ENCODE data around the gene CDYL. TPM values are rescaled to one million over a fixed set of nuclear protein-coding genes. Genes with fewer than 3 reads are reported as not detected.

CDYL gene
- total RNA-seq, 5 donors from 2014 or later (not counting 1 experiment from before 2014, with no cell fraction given) = 24.7 to 36.8 (median 30.2) TPM

GRCh38 chr6:4950076-4950475 lies 173.9 kb downstream of the CDYL start:
- H3K4me3 Mint-ChIP-seq = no peak overlapping the region
- no peaks in the 10 kb centered on the region for H3K4me1 Mint-ChIP-seq
- ChIA-PET CTCF (no interaction called here), POLR2A (no interaction called here)
- Histone ChIP-seq H3K4me3 (ENCODE audit: control insufficient read depth in 1 of 2, extremely low read depth in 1 of 2, low read length in 1 of 2) (no peak overlapping the region), H3K36me3 (ENCODE audit: control insufficient read depth in 2 of 2, extremely low read depth in 1 of 2, insufficient read depth in 1 of 2, low read length in 1 of 2) (peaks cover 0 to 45% of the 10 kb centered on the region in 2 donors), H3K4me1 (ENCODE audit: control insufficient read depth in 1 of 2, extremely low read depth in 1 of 2, insufficient read depth in 2 of 2, low read length in 2 of 2) (no peaks in the 10 kb centered on the region), H3K9me3 (no peaks in the 10 kb centered on the region), H3K27me3 (replicated peaks in 1 of 2; ENCODE audit: control insufficient read depth in 2 of 2, extremely low read depth in 1 of 2, insufficient read depth in 2 of 2, low read length in 1 of 2) (no peaks in the 10 kb centered on the region), H3K27ac (ENCODE audit: low read length) (no peak overlapping the region)
- H3K9me3 Mint-ChIP-seq = no peaks in the 10 kb centered on the region
- H3K27ac Mint-ChIP-seq = no peak overlapping the region
- H3K27me3 Mint-ChIP-seq = no peaks in the 10 kb centered on the region
- peaks cover 58% of the 10 kb centered on the region for H3K36me3 Mint-ChIP-seq
- WGBS (ENCODE audit: insufficient coverage) = 99% methylated on average over 11 of the region's 11 CpGs
- DNase-seq (no peak), ATAC-seq (replicated peaks in 1 of 4) (no peak)

- H3K4me3 ChIP-seq (ENCODE audit: control insufficient read depth in 1 of 2, extremely low read depth in 1 of 2, low read length in 1 of 2) = no peak overlapping the region
- H3K27me3 Mint-ChIP-seq = no peaks in the 10 kb centered on the region
- no peaks in the 10 kb centered on the region for H3K9me3 Mint-ChIP-seq
- H3K27ac Mint-ChIP-seq = no peak overlapping the region
- no peak for ATAC-seq (replicated peaks in 1 of 4)
- peaks cover 56% of the 10 kb centered on the region for H3K36me3 Mint-ChIP-seq
- CTCF ChIA-PET = no interaction called here
- H3K27me3 ChIP-seq (replicated peaks in 1 of 2; ENCODE audit: control insufficient read depth in 2 of 2, extremely low read depth in 1 of 2, insufficient read depth in 2 of 2, low read length in 1 of 2) = no peaks in the 10 kb centered on the region
- POLR2A ChIA-PET = interaction anchor here in 1 of 2 donors (0.6 kb wide), 1 partner anchor 44 kb away, joined by 4 read pairs; no protein-coding TSS in a partner anchor
- peaks cover 0 to 36% of the 10 kb centered on the region in 2 donors for H3K36me3 ChIP-seq (ENCODE audit: control insufficient read depth in 2 of 2, extremely low read depth in 1 of 2, insufficient read depth in 1 of 2, low read length in 1 of 2)
- WGBS (ENCODE audit: insufficient coverage) = 96% methylated on average over 12 of the region's 14 CpGs
- no peaks in the 10 kb centered on the region for H3K4me1 Mint-ChIP-seq
- H3K9me3 ChIP-seq = no peaks in the 10 kb centered on the region
- DNase-seq = no peak
- H3K4me3 Mint-ChIP-seq = no peak overlapping the region
- H3K27ac ChIP-seq (ENCODE audit: low read length) = no peak overlapping the region
- H3K4me1 ChIP-seq (ENCODE audit: control insufficient read depth in 1 of 2, extremely low read depth in 1 of 2, insufficient read depth in 2 of 2, low read length in 2 of 2) = no peaks in the 10 kb centered on the region
These were observed 174.8 kb downstream of the CDYL start for GRCh38 chr6:4950836-4951533.

GRCh38 chr6:4953440-4953839 lies 177.2 kb downstream of the CDYL start:
- peaks cover 0 to 31% of the 10 kb centered on the region in 2 donors for H3K36me3 ChIP-seq (ENCODE audit: control insufficient read depth in 2 of 2, extremely low read depth in 1 of 2, insufficient read depth in 1 of 2, low read length in 1 of 2)
- peaks cover 49% of the 10 kb centered on the region for H3K36me3 Mint-ChIP-seq
- ATAC-seq (replicated peaks in 1 of 4) (no peak), DNase-seq (no peak)
- no peaks in the 10 kb centered on the region for H3K4me1 Mint-ChIP-seq
- peaks cover 0 to 1% of the 10 kb centered on the region in 2 donors for H3K27me3 Mint-ChIP-seq
- ChIA-PET CTCF (no interaction called here), POLR2A (no interaction called here)
- no peak overlapping the region for H3K4me3 Mint-ChIP-seq
- no peaks in the 10 kb centered on the region for H3K4me1 ChIP-seq (ENCODE audit: control insufficient read depth in 1 of 2, extremely low read depth in 1 of 2, insufficient read depth in 2 of 2, low read length in 2 of 2)
- no peaks in the 10 kb centered on the region for H3K9me3 ChIP-seq
- H3K27ac ChIP-seq (ENCODE audit: low read length) = no peak overlapping the region
- H3K9me3 Mint-ChIP-seq = no peaks in the 10 kb centered on the region
- H3K27ac Mint-ChIP-seq = no peak overlapping the region
- no peak overlapping the region for H3K4me3 ChIP-seq (ENCODE audit: control insufficient read depth in 1 of 2, extremely low read depth in 1 of 2, low read length in 1 of 2)
- WGBS (ENCODE audit: insufficient coverage) = 94% methylated on average over 7 of the region's 12 CpGs
- H3K27me3 ChIP-seq (replicated peaks in 1 of 2; ENCODE audit: control insufficient read depth in 2 of 2, extremely low read depth in 1 of 2, insufficient read depth in 2 of 2, low read length in 1 of 2) = peaks cover 0 to 5% of the 10 kb centered on the region in 2 experiments

DNA sequence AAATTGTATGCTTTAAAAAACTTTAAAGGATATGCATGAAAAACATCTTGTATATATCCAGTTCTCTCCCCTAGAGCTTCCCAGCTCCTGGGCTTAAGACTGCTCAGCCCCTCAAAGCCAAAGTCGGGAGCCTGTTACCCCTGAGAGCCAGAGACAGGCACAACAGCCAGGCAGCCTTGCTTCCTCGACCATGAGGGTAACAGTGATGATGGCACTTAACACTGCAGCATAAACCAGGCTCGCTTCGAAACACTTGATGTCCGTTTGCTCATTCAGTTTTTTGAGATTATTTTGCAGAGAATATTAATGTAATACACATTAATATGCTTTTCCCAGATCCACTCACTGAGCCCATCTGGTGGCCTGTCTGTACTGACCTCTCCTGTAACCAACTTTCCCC lies 180.4 kb downstream of the CDYL start:
- Mint-ChIP-seq H3K9me3 (peaks cover 0 to 6% (median 0%) of the 10 kb centered on the region in 3 donors), H3K36me3 (peaks cover 31% of the 10 kb centered on the region), H3K27ac (no peak overlapping the region), H3K4me3 (no peak overlapping the region), H3K4me1 (no peaks in the 10 kb centered on the region), H3K27me3 (peaks cover 0 to 1% of the 10 kb centered on the region in 2 donors)
- WGBS (ENCODE audit: insufficient coverage) = no CpG with 5 or more reads among the region's 5 CpGs
- peaks cover 0 to 11% of the 10 kb centered on the region in 2 donors for H3K36me3 ChIP-seq (ENCODE audit: control insufficient read depth in 2 of 2, extremely low read depth in 1 of 2, insufficient read depth in 1 of 2, low read length in 1 of 2)
- no peak for DNase-seq
- H3K27ac ChIP-seq (ENCODE audit: low read length) = no peak overlapping the region
- no peaks in the 10 kb centered on the region for H3K4me1 ChIP-seq (ENCODE audit: control insufficient read depth in 1 of 2, extremely low read depth in 1 of 2, insufficient read depth in 2 of 2, low read length in 2 of 2)
- H3K9me3 ChIP-seq = no peaks in the 10 kb centered on the region
- CTCF ChIA-PET = no interaction called here
- H3K4me3 ChIP-seq (ENCODE audit: control insufficient read depth in 1 of 2, extremely low read depth in 1 of 2, low read length in 1 of 2) = no peak overlapping the region
- peaks cover 0 to 5% of the 10 kb centered on the region in 2 experiments for H3K27me3 ChIP-seq (replicated peaks in 1 of 2; ENCODE audit: control insufficient read depth in 2 of 2, extremely low read depth in 1 of 2, insufficient read depth in 2 of 2, low read length in 1 of 2)
- POLR2A ChIA-PET = interaction anchor here in 1 of 2 donors (0.6 kb wide), 1 partner anchor 484 kb away, joined by 3 read pairs; no protein-coding TSS in a partner anchor
- ATAC-seq (replicated peaks in 1 of 4) = no peak

DNA sequence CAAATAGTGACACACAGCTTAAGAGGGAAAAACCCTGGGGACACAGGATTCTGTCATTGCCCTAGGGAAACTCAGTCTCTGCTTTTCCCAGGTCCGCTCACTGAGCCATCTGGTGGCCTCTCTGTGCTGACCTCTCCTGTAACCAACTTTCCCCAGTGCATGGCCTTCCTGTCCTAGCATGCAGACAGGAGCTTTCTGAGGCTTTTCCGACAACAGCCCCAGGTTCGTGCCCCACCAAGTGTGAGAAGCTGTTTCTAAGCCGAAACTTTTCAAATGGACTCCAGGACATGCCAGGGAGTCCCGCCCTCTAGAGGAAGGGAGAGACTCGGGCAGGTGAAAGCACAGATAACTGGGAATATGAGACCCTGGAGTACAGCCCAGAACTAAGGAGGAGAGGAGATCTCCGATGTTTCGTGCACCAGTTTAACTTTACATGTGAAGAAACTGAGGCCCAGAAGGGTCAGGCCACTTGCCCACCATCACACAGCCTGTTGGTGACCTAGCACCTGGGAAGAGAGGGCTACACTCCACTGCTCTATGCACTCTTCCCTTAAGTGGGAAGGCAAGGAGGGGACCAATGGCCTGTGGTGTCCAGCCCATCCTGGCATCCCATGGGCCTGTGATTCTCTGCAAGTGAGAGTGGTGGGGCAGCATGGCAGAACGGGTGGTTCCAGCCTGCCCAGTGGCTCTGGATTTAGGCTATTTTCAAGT lies 181.5 kb downstream of the CDYL start:
- Mint-ChIP-seq H3K4me3 (no peak overlapping the region), H3K27ac (no peak overlapping the region), H3K4me1 (no peaks in the 10 kb centered on the region), H3K36me3 (peaks cover 21% of the 10 kb centered on the region), H3K9me3 (peaks cover 0 to 6% (median 0%) of the 10 kb centered on the region in 3 donors), H3K27me3 (peaks cover 0 to 1% of the 10 kb centered on the region in 2 donors)
- Histone ChIP-seq H3K4me1 (ENCODE audit: control insufficient read depth in 1 of 2, extremely low read depth in 1 of 2, insufficient read depth in 2 of 2, low read length in 2 of 2) (no peaks in the 10 kb centered on the region), H3K27ac (ENCODE audit: low read length) (no peak overlapping the region), H3K36me3 (ENCODE audit: control insufficient read depth in 2 of 2, extremely low read depth in 1 of 2, insufficient read depth in 1 of 2, low read length in 1 of 2) (peaks cover 0 to 3% of the 10 kb centered on the region in 2 donors), H3K4me3 (ENCODE audit: control insufficient read depth in 1 of 2, extremely low read depth in 1 of 2, low read length in 1 of 2) (no peak overlapping the region), H3K9me3 (no peaks in the 10 kb centered on the region), H3K27me3 (replicated peaks in 1 of 2; ENCODE audit: control insufficient read depth in 2 of 2, extremely low read depth in 1 of 2, insufficient read depth in 2 of 2, low read length in 1 of 2) (peaks cover 0 to 5% of the 10 kb centered on the region in 2 experiments)
- DNase-seq (no peak), ATAC-seq (replicated peaks in 1 of 4) (no peak)
- ChIA-PET CTCF (no interaction called here), POLR2A (no interaction called here)
- 77% methylated on average over 6 of the region's 9 CpGs for WGBS (ENCODE audit: insufficient coverage)

DNA sequence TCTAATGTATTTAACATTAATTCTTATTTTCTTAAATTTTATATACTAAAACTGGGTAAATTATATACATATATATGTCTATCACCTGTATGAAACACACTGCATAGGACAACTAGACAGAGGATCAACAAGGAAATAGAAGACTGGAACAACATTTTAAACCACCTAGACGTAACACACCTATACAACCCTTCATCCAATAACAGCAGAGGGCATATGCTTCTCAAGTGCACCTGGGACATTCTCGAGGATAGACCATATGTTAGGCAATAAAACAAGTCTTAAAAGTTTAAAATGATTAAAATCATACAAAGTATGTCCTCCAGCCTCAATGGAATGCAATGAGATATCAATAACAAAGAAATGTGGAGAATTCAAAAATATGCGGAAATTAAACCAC lies 182.4 kb downstream of the CDYL start:
- no peak for DNase-seq
- Mint-ChIP-seq H3K4me3 (no peak overlapping the region), H3K9me3 (peaks cover 0 to 6% (median 0%) of the 10 kb centered on the region in 3 donors), H3K4me1 (no peaks in the 10 kb centered on the region), H3K27ac (no peak overlapping the region), H3K36me3 (peaks cover 17% of the 10 kb centered on the region), H3K27me3 (peaks cover 0 to 1% of the 10 kb centered on the region in 2 donors)
- CTCF ChIA-PET = no interaction called here
- no peaks in the 10 kb centered on the region for H3K4me1 ChIP-seq (ENCODE audit: control insufficient read depth in 1 of 2, extremely low read depth in 1 of 2, insufficient read depth in 2 of 2, low read length in 2 of 2)
- H3K27me3 ChIP-seq (replicated peaks in 1 of 2; ENCODE audit: control insufficient read depth in 2 of 2, extremely low read depth in 1 of 2, insufficient read depth in 2 of 2, low read length in 1 of 2) = peaks cover 0 to 5% of the 10 kb centered on the region in 2 experiments
- peaks cover 0 to 3% of the 10 kb centered on the region in 2 donors for H3K36me3 ChIP-seq (ENCODE audit: control insufficient read depth in 2 of 2, extremely low read depth in 1 of 2, insufficient read depth in 1 of 2, low read length in 1 of 2)
- POLR2A ChIA-PET = no interaction called here
- WGBS (ENCODE audit: insufficient coverage) = no CpG with 5 or more reads among the region's 3 CpGs
- no peak overlapping the region for H3K4me3 ChIP-seq (ENCODE audit: control insufficient read depth in 1 of 2, extremely low read depth in 1 of 2, low read length in 1 of 2)
- H3K9me3 ChIP-seq = no peaks in the 10 kb centered on the region
- H3K27ac ChIP-seq (ENCODE audit: low read length) = no peak overlapping the region
- no peak for ATAC-seq (replicated peaks in 1 of 4)
